Fibroblast of mammary gland (primary cell): ENCODE measurements around the gene KRTAP9-8.
"Not testable (repeated sequence)": the region's sequence is repeated elsewhere in the genome, so short reads cannot be mapped to it uniquely, and the experiment has no call there.

ENCODE experiments used
- DNase-seq: peaks from one replicate; pipeline ENCODE4 v3.0.0-alpha.2; 2010; ENCODE audit warnings: low read depth
- H3K4me3 ChIP-seq: 2 replicates; pipeline ENCODE4 v1.5.1; 2011; ENCODE audit warnings: low read depth, mild to moderate bottlenecking, low read length, moderate library complexity; ENCODE audit not compliant: control insufficient read depth
- TF ChIP-seq, protein P1 (sequence below): conservative IDR thresholded peaks from 2 replicates; pipeline ENCODE4 v1.5.1; 2011; ENCODE audit warnings: low read depth, low read length, inconsistent platforms; ENCODE audit not compliant: control insufficient read depth, insufficient read depth

The KRTAP9-8 gene

DNA sequence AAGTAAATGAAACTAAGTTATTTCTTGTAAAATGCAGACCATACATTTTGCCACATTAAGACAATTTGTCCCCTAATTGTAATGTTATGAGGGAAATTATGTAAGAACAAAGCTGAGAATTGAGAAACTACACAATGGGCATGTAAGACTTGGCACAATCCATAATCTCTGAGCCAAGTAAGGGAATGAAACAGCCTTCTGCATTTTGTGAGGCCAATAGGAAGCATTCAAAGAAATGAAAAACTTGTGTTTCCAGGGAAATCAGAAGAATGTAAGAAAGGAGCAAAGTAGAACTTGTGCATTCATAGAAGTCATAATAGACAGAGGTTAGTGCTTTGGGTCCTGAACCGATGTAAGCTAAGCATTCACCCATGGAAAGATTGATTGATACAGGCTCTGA, 13.5 kb downstream of the KRTAP9-8 start:
- TF ChIP-seq, protein P1, sequence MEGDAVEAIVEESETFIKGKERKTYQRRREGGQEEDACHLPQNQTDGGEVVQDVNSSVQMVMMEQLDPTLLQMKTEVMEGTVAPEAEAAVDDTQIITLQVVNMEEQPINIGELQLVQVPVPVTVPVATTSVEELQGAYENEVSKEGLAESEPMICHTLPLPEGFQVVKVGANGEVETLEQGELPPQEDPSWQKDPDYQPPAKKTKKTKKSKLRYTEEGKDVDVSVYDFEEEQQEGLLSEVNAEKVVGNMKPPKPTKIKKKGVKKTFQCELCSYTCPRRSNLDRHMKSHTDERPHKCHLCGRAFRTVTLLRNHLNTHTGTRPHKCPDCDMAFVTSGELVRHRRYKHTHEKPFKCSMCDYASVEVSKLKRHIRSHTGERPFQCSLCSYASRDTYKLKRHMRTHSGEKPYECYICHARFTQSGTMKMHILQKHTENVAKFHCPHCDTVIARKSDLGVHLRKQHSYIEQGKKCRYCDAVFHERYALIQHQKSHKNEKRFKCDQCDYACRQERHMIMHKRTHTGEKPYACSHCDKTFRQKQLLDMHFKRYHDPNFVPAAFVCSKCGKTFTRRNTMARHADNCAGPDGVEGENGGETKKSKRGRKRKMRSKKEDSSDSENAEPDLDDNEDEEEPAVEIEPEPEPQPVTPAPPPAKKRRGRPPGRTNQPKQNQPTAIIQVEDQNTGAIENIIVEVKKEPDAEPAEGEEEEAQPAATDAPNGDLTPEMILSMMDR = no peak
- H3K4me3 ChIP-seq = no peak overlapping the region
- DNase-seq = no peak

DNA sequence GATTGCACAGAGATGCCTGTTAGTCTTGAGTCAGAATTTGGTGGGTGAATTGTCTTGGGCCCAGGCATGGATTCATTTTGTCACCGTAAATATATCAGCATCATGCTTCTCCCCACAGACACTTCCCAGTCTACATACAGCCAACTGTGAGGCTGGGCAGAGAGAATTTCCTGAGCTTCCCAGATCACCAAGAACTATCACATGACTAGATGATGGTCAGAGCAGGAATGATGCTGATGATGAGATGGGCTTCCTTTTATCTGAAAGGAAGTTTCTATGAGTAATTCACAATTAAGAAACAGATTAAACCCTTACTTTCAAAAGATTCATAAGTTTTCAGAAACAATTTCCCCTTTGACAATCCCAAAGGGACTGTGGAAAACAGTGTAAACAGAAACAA, 17.1 kb downstream of the KRTAP9-8 start:
- peak; percentile 24 for DNase-seq
- TF ChIP-seq, protein P1 = no peak
- no peak overlapping the region for H3K4me3 ChIP-seq

DNA sequence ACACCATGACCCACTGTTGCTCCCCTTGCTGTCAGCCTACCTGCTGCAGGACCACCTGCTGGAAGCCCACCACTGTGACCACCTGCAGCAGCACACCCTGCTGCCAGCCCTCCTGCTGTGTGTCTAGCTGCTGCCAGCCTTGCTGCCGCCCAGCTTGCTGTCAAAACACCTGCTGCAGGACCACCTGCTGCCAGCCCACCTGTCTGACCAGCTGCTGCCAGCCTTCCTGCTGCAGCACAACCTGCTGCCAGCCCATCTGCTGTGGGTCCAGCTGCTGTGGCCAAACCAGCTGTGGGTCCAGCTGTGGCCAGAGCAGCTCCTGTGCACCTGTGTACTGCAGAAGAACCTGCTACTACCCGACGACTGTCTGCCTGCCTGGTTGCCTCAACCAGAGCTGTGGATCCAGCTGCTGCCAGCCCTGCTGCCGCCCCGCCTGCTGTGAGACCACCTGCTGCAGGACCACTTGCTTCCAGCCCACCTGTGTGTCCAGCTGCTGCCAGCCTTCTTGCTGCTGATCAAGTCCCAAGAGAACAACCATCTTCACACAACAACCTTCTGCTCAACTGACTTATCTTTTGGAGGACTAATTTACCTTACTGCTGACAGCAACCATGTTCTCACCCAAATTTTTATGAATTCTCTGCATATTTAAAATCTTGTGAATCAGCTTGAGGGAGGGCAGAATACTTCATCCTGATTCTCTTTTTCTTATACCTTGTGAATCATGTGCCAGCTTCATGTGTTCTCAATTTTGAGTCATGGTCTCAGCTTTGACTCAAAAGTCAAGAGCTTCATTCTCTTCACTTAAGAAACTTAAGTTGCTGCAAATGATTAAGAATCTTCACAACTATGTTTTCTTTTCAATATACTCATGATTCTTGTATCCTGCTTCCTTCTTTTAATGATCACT, 17.8 kb downstream of the KRTAP9-8 start, which contains the start of gene KRTAP9-9:
Gene KRTAP9-9, plus strand, starts transcription at position 4 of the 910 bp plus-strand sequence.
- DNase-seq = peak; percentile 36
- not testable (repeated sequence) for H3K4me3 ChIP-seq

DNA sequence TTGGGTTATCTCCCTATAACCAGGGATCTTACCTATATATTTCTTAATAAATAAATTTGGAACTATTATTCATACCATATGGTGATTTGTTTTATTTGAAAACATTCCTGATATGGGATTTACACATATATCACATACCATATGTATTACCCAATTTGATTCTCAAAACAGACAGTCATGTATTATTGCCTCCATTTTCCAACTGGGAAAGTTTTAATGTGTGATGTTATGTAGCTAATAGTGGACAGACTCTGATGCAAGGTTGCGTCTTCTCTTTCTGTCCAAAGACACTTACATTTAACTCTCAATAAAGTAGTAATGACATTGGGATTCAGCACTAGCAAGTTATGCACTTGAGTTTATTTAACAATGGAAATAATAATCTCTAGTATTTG, 18.5 kb downstream of the KRTAP9-8 start:
- peak; percentile 17 for DNase-seq
- TF ChIP-seq, protein P1 = no peak
- no peak overlapping the region for H3K4me3 ChIP-seq

DNA sequence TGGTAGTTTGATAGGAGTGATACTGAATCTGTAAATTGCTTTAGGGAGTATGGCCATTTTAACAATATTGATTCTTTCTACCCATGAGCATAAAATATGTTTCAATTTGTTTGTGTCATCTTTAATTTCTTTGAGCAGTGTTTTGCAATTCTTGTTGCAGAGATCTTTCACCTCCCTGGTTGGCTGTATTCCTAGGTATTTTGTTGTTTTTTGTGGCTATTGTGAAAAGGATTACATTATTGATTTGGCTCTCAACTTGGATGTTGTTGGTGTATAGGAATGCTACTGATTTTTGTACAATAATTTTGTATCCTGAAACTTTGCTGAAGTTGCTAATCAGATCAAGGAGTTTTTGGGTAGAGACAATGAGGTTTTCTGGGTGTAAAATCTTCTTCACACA, 20.6 kb downstream of the KRTAP9-8 start:
- no peak overlapping the region for H3K4me3 ChIP-seq
- peak; percentile 7 for DNase-seq
- TF ChIP-seq, protein P1 = no peak

DNA sequence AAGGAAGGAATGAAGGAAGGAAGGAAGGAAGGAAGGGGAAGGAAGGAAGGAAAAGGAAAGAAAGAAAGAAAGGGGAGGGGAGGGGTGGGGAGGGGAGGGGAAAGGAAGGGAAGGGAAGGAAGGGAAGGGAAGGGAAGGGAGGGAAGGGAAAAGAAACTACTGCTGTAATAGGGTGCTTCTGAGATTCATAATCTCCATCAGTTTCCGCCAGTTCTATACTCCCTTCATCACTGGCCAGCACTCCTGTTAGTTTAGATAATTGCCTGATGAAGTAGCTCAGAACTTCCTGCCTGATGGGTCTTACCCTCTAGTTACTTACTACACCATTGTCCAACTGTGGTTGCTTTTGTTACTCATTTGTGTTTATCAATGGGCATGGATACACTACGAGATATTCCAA, 25.4 kb downstream of the KRTAP9-8 start:
- no peak for DNase-seq
- no peak overlapping the region for H3K4me3 ChIP-seq
- TF ChIP-seq, protein P1 = no peak

DNA sequence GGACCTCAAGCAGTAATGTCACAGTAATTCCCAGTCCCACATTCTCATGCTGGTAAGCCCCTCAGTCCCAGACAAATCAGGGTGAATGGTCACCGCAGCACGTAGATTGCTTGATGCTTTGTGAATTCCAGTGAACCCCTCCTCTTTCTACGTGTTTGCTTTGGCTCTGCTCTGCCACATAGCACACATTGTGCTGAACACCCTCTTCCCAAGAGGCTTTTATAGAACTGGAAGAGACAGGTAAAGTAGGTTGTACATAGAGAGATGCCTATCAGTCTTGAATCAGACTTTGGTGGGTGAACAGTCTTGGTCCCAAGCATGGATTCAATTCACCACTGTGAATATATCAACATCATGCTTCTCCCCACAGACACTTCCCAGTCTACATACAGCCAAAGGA, 26.8 kb downstream of the KRTAP9-8 start:
- no peak for DNase-seq
- no peak overlapping the region for H3K4me3 ChIP-seq
- TF ChIP-seq, protein P1 = no peak
